Measurements from ENCODE around the gene SPEN. TPM values are rescaled to one million over a fixed set of nuclear protein-coding genes. Genes with fewer than 3 reads are reported as not detected.
"Not testable (repeated sequence)": the region's sequence is repeated elsewhere in the genome, so short reads cannot be mapped to it uniquely, and the experiment has no call there.

Gene SPEN
- polyA plus RNA-seq (2013, experiment 1 of 4): 44.1 TPM
- polyA plus RNA-seq (2013, experiment 2 of 4): 54.7 TPM
- 42.2 TPM for polyA plus RNA-seq (2013, experiment 3 of 4)
- polyA plus RNA-seq (2013, experiment 4 of 4): 55.0 TPM

GRCh38 chr1:15847100-15847892 is at the start of gene SPEN:
SPEN (plus strand) TSS chr1:15847707; CDS start chr1:15848068, 361 bp downstream.
- 2% methylated on average over 86 of the region's 86 CpGs for WGBS, 2 experiments
- H3K9me3 ChIP-seq (ENCODE audit: control insufficient read depth, low read length): no peaks in the 10 kb centered on the region

GRCh38 chr1:15799004-15799867 is 48.3 kb upstream of the SPEN start:
- Histone ChIP-seq H3K27ac (ENCODE audit: insufficient read depth, low read depth, low read length, poor library complexity, severe bottlenecking) (no peak overlapping the region), H3K4me3 (ENCODE audit: insufficient read depth, low read depth, low read length) (no peak overlapping the region), H3K36me3 (ENCODE audit: control insufficient read depth, insufficient read depth, low read length) (no peaks in the 10 kb centered on the region), H3K4me1 (ENCODE audit: control insufficient read depth, insufficient read depth, low read length) (peaks cover 11% of the 10 kb centered on the region), H3K9me3 (ENCODE audit: control insufficient read depth, low read length) (no peaks in the 10 kb centered on the region), H3K27me3 (ENCODE audit: control insufficient read depth, insufficient read depth, low read length, poor library complexity, severe bottlenecking) (no peaks in the 10 kb centered on the region)
- 80 to 86% methylated on average over 9 of the region's 9 CpGs for WGBS, 2 experiments

More at GRCh38 chr1:15847100-15847892, at the start of gene SPEN:
- peaks cover 13% of the 10 kb centered on the region for H3K4me1 ChIP-seq (ENCODE audit: control insufficient read depth, insufficient read depth, low read length)
- peak within 1 kb of the TSS; percentile 66 for H3K27ac ChIP-seq (ENCODE audit: insufficient read depth, low read depth, low read length, poor library complexity, severe bottlenecking)
- no peaks in the 10 kb centered on the region for H3K36me3 ChIP-seq (ENCODE audit: control insufficient read depth, insufficient read depth, low read length)
- H3K27me3 ChIP-seq (ENCODE audit: control insufficient read depth, insufficient read depth, low read length, poor library complexity, severe bottlenecking): no peaks in the 10 kb centered on the region
- H3K4me3 ChIP-seq (ENCODE audit: insufficient read depth, low read depth, low read length): peak within 1 kb of the TSS; percentile 72

- H3K36me3 ChIP-seq (ENCODE audit: control insufficient read depth, insufficient read depth, low read length): no peaks in the 10 kb centered on the region
- H3K27me3 ChIP-seq (ENCODE audit: control insufficient read depth, insufficient read depth, low read length, poor library complexity, severe bottlenecking): no peaks in the 10 kb centered on the region
- WGBS, 2 experiments: 64% methylated on average over 22 of the region's 22 CpGs
- no peak overlapping the region for H3K27ac ChIP-seq (ENCODE audit: insufficient read depth, low read depth, low read length, poor library complexity, severe bottlenecking)
- peaks cover 11% of the 10 kb centered on the region for H3K4me1 ChIP-seq (ENCODE audit: control insufficient read depth, insufficient read depth, low read length)
- H3K9me3 ChIP-seq (ENCODE audit: control insufficient read depth, low read length): no peaks in the 10 kb centered on the region
- no peak overlapping the region for H3K4me3 ChIP-seq (ENCODE audit: insufficient read depth, low read depth, low read length)
Observed at GRCh38 chr1:15799928-15800835, 47.3 kb upstream of the SPEN start.

- H3K4me3 ChIP-seq (ENCODE audit: insufficient read depth, low read depth, low read length): no peak overlapping the region
- H3K36me3 ChIP-seq (ENCODE audit: control insufficient read depth, insufficient read depth, low read length): no peaks in the 10 kb centered on the region
- no peaks in the 10 kb centered on the region for H3K9me3 ChIP-seq (ENCODE audit: control insufficient read depth, low read length)
- peaks cover 11% of the 10 kb centered on the region for H3K4me1 ChIP-seq (ENCODE audit: control insufficient read depth, insufficient read depth, low read length)
- H3K27me3 ChIP-seq (ENCODE audit: control insufficient read depth, insufficient read depth, low read length, poor library complexity, severe bottlenecking): no peaks in the 10 kb centered on the region
- H3K27ac ChIP-seq (ENCODE audit: insufficient read depth, low read depth, low read length, poor library complexity, severe bottlenecking): no peak overlapping the region
- 91% methylated on average over 17 of the region's 17 CpGs for WGBS, 2 experiments
Observed at GRCh38 chr1:15802234-15802965, 45.1 kb upstream of the SPEN start.

GRCh38 chr1:15803380-15803779 is 44.1 kb upstream of the SPEN start:
- Histone ChIP-seq H3K36me3 (ENCODE audit: control insufficient read depth, insufficient read depth, low read length) (no peaks in the 10 kb centered on the region), H3K9me3 (ENCODE audit: control insufficient read depth, low read length) (no peaks in the 10 kb centered on the region), H3K27ac (ENCODE audit: insufficient read depth, low read depth, low read length, poor library complexity, severe bottlenecking) (no peak overlapping the region), H3K4me3 (ENCODE audit: insufficient read depth, low read depth, low read length) (no peak overlapping the region), H3K4me1 (ENCODE audit: control insufficient read depth, insufficient read depth, low read length) (peaks cover 11% of the 10 kb centered on the region), H3K27me3 (ENCODE audit: control insufficient read depth, insufficient read depth, low read length, poor library complexity, severe bottlenecking) (no peaks in the 10 kb centered on the region)
- WGBS, 2 experiments: 28 to 33% methylated on average over 4 of the region's 4 CpGs

GRCh38 chr1:15804060-15804459 is 43.4 kb upstream of the SPEN start:
- no peak overlapping the region for H3K27ac ChIP-seq (ENCODE audit: insufficient read depth, low read depth, low read length, poor library complexity, severe bottlenecking)
- 76 to 86% methylated on average over 8 of the region's 8 CpGs for WGBS, 2 experiments

GRCh38 chr1:15807121-15807520 is 40.4 kb upstream of the SPEN start:
- no peaks in the 10 kb centered on the region for H3K36me3 ChIP-seq (ENCODE audit: control insufficient read depth, insufficient read depth, low read length)
- no peak overlapping the region for H3K4me3 ChIP-seq (ENCODE audit: insufficient read depth, low read depth, low read length)
- no peak overlapping the region for H3K27ac ChIP-seq (ENCODE audit: insufficient read depth, low read depth, low read length, poor library complexity, severe bottlenecking)
- WGBS, 2 experiments: 95 to 96% methylated on average over 10 of the region's 10 CpGs
- H3K27me3 ChIP-seq (ENCODE audit: control insufficient read depth, insufficient read depth, low read length, poor library complexity, severe bottlenecking): no peaks in the 10 kb centered on the region
- H3K9me3 ChIP-seq (ENCODE audit: control insufficient read depth, low read length): no peaks in the 10 kb centered on the region
- no peaks in the 10 kb centered on the region for H3K4me1 ChIP-seq (ENCODE audit: control insufficient read depth, insufficient read depth, low read length)

More at GRCh38 chr1:15804060-15804459, 43.4 kb upstream of the SPEN start:
- no peaks in the 10 kb centered on the region for H3K36me3 ChIP-seq (ENCODE audit: control insufficient read depth, insufficient read depth, low read length)
- peaks cover 11% of the 10 kb centered on the region for H3K4me1 ChIP-seq (ENCODE audit: control insufficient read depth, insufficient read depth, low read length)
- no peak overlapping the region for H3K4me3 ChIP-seq (ENCODE audit: insufficient read depth, low read depth, low read length)
- no peaks in the 10 kb centered on the region for H3K9me3 ChIP-seq (ENCODE audit: control insufficient read depth, low read length)
- no peaks in the 10 kb centered on the region for H3K27me3 ChIP-seq (ENCODE audit: control insufficient read depth, insufficient read depth, low read length, poor library complexity, severe bottlenecking)

- H3K27ac ChIP-seq (ENCODE audit: insufficient read depth, low read depth, low read length, poor library complexity, severe bottlenecking); H3K4me3 ChIP-seq (ENCODE audit: insufficient read depth, low read depth, low read length); H3K36me3 ChIP-seq (ENCODE audit: control insufficient read depth, insufficient read depth, low read length); H3K4me1 ChIP-seq (ENCODE audit: control insufficient read depth, insufficient read depth, low read length); H3K27me3 ChIP-seq (ENCODE audit: control insufficient read depth, insufficient read depth, low read length, poor library complexity, severe bottlenecking); H3K9me3 ChIP-seq (ENCODE audit: control insufficient read depth, low read length): not testable (repeated sequence)
- WGBS, 2 experiments: 92 to 95% methylated on average over 11 of the region's 11 CpGs
Observed at GRCh38 chr1:15807549-15807948, 40.0 kb upstream of the SPEN start, which contains the start of gene UQCRHL. UQCRHL (minus strand) TSS chr1:15807649; CDS start chr1:15807649, 0 bp downstream.

GRCh38 chr1:15808955-15809354 is 38.6 kb upstream of the SPEN start:
- H3K36me3 ChIP-seq (ENCODE audit: control insufficient read depth, insufficient read depth, low read length): no peaks in the 10 kb centered on the region
- no peaks in the 10 kb centered on the region for H3K9me3 ChIP-seq (ENCODE audit: control insufficient read depth, low read length)
- no peaks in the 10 kb centered on the region for H3K4me1 ChIP-seq (ENCODE audit: control insufficient read depth, insufficient read depth, low read length)
- no peak overlapping the region for H3K27ac ChIP-seq (ENCODE audit: insufficient read depth, low read depth, low read length, poor library complexity, severe bottlenecking)
- 88 to 89% methylated on average over 1 of the region's 1 CpG for WGBS, 2 experiments
- no peaks in the 10 kb centered on the region for H3K27me3 ChIP-seq (ENCODE audit: control insufficient read depth, insufficient read depth, low read length, poor library complexity, severe bottlenecking)
- no peak overlapping the region for H3K4me3 ChIP-seq (ENCODE audit: insufficient read depth, low read depth, low read length)

All from ectodermal cell (in vitro differentiated cells).